Activated CD8-positive, alpha-beta memory T cell treated with anti-CD3 and anti-CD28 coated beads, Interleukin-2, amount 10 ng/mL, durations not matched to agents 7 days and 5 days (primary cell): ENCODE results near the gene TIPARP. TPM values are rescaled to one million over a fixed set of nuclear protein-coding genes. Genes with fewer than 3 reads are reported as not detected.
"Not testable (repeated sequence)": the region's sequence is repeated elsewhere in the genome, so short reads cannot be mapped to it uniquely, and the experiment has no call there.

Experiments
- ATAC-seq: fragments of 150-1000 bp; cut with Tn5 transposase; one replicate; pipeline ENCODE4 v1.10.0; 2021; ENCODE audit warnings: moderate library complexity
- CTCF ChIA-PET: fragments of 350-600 bp; sonication (Branson Sonifier 250); formaldehyde crosslinking; loops from one replicate; lab custom pipeline; 2021; ENCODE audit warnings: antibody characterized with exemption; lab: Charles Lee
- DNase-seq: peaks from one replicate; pipeline ENCODE4 v3.0.0-alpha.2; 2020
- H3K27ac Mint-ChIP-seq: one replicate; pipeline ENCODE4 v1.8.0; 2021; ENCODE audit warnings: mild to moderate bottlenecking, mixed read lengths
- H3K27me3 Mint-ChIP-seq: one replicate; pipeline ENCODE4 v1.8.0; 2021; ENCODE audit warnings: mixed read lengths
- H3K36me3 Mint-ChIP-seq: one replicate; pipeline ENCODE4 v1.8.0; 2021; ENCODE audit warnings: mild to moderate bottlenecking, mixed read lengths
- H3K4me1 Mint-ChIP-seq: one replicate; pipeline ENCODE4 v1.8.0; 2021; ENCODE audit warnings: mixed read lengths
- H3K4me3 Mint-ChIP-seq: one replicate; pipeline ENCODE4 v1.8.0; 2021; ENCODE audit warnings: mild to moderate bottlenecking, moderate library complexity, mixed read lengths
- H3K9me3 Mint-ChIP-seq: one replicate; pipeline ENCODE4 v1.8.0; 2022; ENCODE audit warnings: low read depth, mixed read lengths
- total RNA-seq, 2 experiments: library from RNA; stranded (reverse); gene quantifications; one replicate each; pipeline ENCODE4 v1.2.3, GENCODE V29; 2021

TIPARP gene
- total RNA-seq, 2 experiments from 2014 or later, result 31.6 to 42.8 TPM

- H3K27me3 Mint-ChIP-seq, result no peaks in the 10 kb centered on the region
- H3K27ac Mint-ChIP-seq, result no peak overlapping the region
- H3K4me3 Mint-ChIP-seq, result no peak overlapping the region
- CTCF ChIA-PET, result no interaction called here
- H3K9me3 Mint-ChIP-seq, result no peaks in the 10 kb centered on the region
- no peak for ATAC-seq
- DNase-seq, result no peak
- H3K36me3 Mint-ChIP-seq, result no peaks in the 10 kb centered on the region
- peaks cover 26% of the 10 kb centered on the region for H3K4me1 Mint-ChIP-seq
Measured at GRCh38 chr3:156639414-156640023, 34.9 kb upstream of the TIPARP start.

GRCh38 chr3:156641618-156641975 is 32.8 kb upstream of the TIPARP start:
- Mint-ChIP-seq H3K9me3 (peaks cover under 1% of the 10 kb centered on the region), H3K4me3 (no peak overlapping the region), H3K36me3 (peaks cover 3% of the 10 kb centered on the region), H3K27me3 (no peaks in the 10 kb centered on the region), H3K27ac (no peak overlapping the region), H3K4me1 (peaks cover 28% of the 10 kb centered on the region)
- ATAC-seq (no peak), DNase-seq (no peak)
- CTCF ChIA-PET, result no interaction called here

GRCh38 chr3:156642750-156643728 is 31.4 kb upstream of the TIPARP start:
- Mint-ChIP-seq H3K36me3 (peaks cover 11% of the 10 kb centered on the region), H3K9me3 (peaks cover 3% of the 10 kb centered on the region), H3K27ac (peak overlapping the region; percentile 83), H3K4me1 (peaks cover 31% of the 10 kb centered on the region), H3K4me3 (peak overlapping the region; percentile 48), H3K27me3 (no peaks in the 10 kb centered on the region)
- DNase-seq (no peak), ATAC-seq (no peak)
- CTCF ChIA-PET, result interaction anchor here (1.1 to 1.4 kb wide), 7 partner anchors 13 to 89 kb away, joined by 3 to 11 read pairs (median 5); partner anchors contain the start of gene SSR3

GRCh38 chr3:156643729-156644389 is 30.5 kb upstream of the TIPARP start:
- Mint-ChIP-seq H3K36me3 (peaks cover 13% of the 10 kb centered on the region), H3K4me1 (peaks cover 32% of the 10 kb centered on the region), H3K9me3 (peaks cover 3% of the 10 kb centered on the region), H3K4me3 (peak overlapping the region; percentile 48), H3K27ac (peak overlapping the region; percentile 83), H3K27me3 (no peaks in the 10 kb centered on the region)
- ATAC-seq (peak; percentile 89), DNase-seq (peak; percentile 78)
- CTCF ChIA-PET, result interaction anchor here (1.1 to 1.4 kb wide), 7 partner anchors 14 to 89 kb away, joined by 3 to 11 read pairs (median 5); partner anchors contain the start of gene SSR3

- H3K36me3 Mint-ChIP-seq, result peaks cover 13% of the 10 kb centered on the region
- no peak overlapping the region for H3K4me3 Mint-ChIP-seq
- DNase-seq (no peak), ATAC-seq (no peak)
- H3K27me3 Mint-ChIP-seq, result no peaks in the 10 kb centered on the region
- H3K27ac Mint-ChIP-seq, result no peak overlapping the region
- peaks cover 3% of the 10 kb centered on the region for H3K9me3 Mint-ChIP-seq
- CTCF ChIA-PET, result interaction anchor here (0.8 to 1.0 kb wide), 3 partner anchors 10 to 29 kb away, joined by 3 to 5 read pairs (median 3); no protein-coding TSS in a partner anchor
- peaks cover 32% of the 10 kb centered on the region for H3K4me1 Mint-ChIP-seq
Measured at GRCh38 chr3:156644958-156645357, 29.4 kb upstream of the TIPARP start.

GRCh38 chr3:156646958-156647357 is 27.4 kb upstream of the TIPARP start:
- Mint-ChIP-seq H3K9me3 (peaks cover 3% of the 10 kb centered on the region), H3K27ac (no peak overlapping the region), H3K36me3 (peaks cover 13% of the 10 kb centered on the region), H3K4me1 (peaks cover 26% of the 10 kb centered on the region), H3K27me3 (peaks cover 2% of the 10 kb centered on the region), H3K4me3 (no peak overlapping the region)
- DNase-seq (no peak), ATAC-seq (no peak)
- CTCF ChIA-PET, result interaction anchor here (1.3 to 1.7 kb wide), 4 partner anchors 9 to 435 kb away, joined by 3 to 4 read pairs (median 4); partner anchors contain the start of gene TIPARP

GRCh38 chr3:156648086-156648485 is 26.3 kb upstream of the TIPARP start:
- H3K27me3 Mint-ChIP-seq, result peaks cover 2% of the 10 kb centered on the region
- peaks cover 20% of the 10 kb centered on the region for H3K4me1 Mint-ChIP-seq
- DNase-seq (no peak), ATAC-seq (no peak)
- H3K4me3 Mint-ChIP-seq, result no peak overlapping the region
- H3K27ac Mint-ChIP-seq, result no peak overlapping the region
- H3K9me3 Mint-ChIP-seq, result peaks cover 3% of the 10 kb centered on the region
- peaks cover 14% of the 10 kb centered on the region for H3K36me3 Mint-ChIP-seq
- CTCF ChIA-PET, result interaction anchor here (1.3 to 1.7 kb wide), 3 partner anchors 8 to 434 kb away, joined by 3 to 4 read pairs (median 4); no protein-coding TSS in a partner anchor

- CTCF ChIA-PET, result no interaction called here
- Mint-ChIP-seq H3K27ac (no peak overlapping the region), H3K4me1 (peaks cover 6% of the 10 kb centered on the region), H3K36me3 (peaks cover 16% of the 10 kb centered on the region), H3K4me3 (no peak overlapping the region), H3K9me3 (peaks cover 3% of the 10 kb centered on the region), H3K27me3 (peaks cover 2% of the 10 kb centered on the region)
- no peak for ATAC-seq
- DNase-seq, result no peak
Measured at GRCh38 chr3:156649681-156650080, 24.7 kb upstream of the TIPARP start.

- H3K4me1 Mint-ChIP-seq, CTCF ChIA-PET, H3K27ac Mint-ChIP-seq, H3K27me3 Mint-ChIP-seq, H3K4me3 Mint-ChIP-seq, ATAC-seq, H3K36me3 Mint-ChIP-seq, DNase-seq, H3K9me3 Mint-ChIP-seq: not testable (repeated sequence)
Measured at GRCh38 chr3:156652661-156653060, 21.7 kb upstream of the TIPARP start.

GRCh38 chr3:156654834-156655233 is 19.6 kb upstream of the TIPARP start:
- Mint-ChIP-seq H3K27me3 (peaks cover 2% of the 10 kb centered on the region), H3K27ac (no peak overlapping the region), H3K36me3 (peaks cover 7% of the 10 kb centered on the region), H3K4me3 (no peak overlapping the region), H3K4me1 (no peaks in the 10 kb centered on the region), H3K9me3 (no peaks in the 10 kb centered on the region)
- ATAC-seq (no peak), DNase-seq (no peak)
- CTCF ChIA-PET, result interaction anchor here (1.0 to 1.5 kb wide), 2 partner anchors 10 to 55 kb away, joined by 3 read pairs; no protein-coding TSS in a partner anchor

- no peak for DNase-seq
- Mint-ChIP-seq H3K27me3 (no peaks in the 10 kb centered on the region), H3K9me3 (no peaks in the 10 kb centered on the region), H3K4me1 (peaks cover under 1% of the 10 kb centered on the region), H3K4me3 (no peak overlapping the region), H3K27ac (no peak overlapping the region), H3K36me3 (peaks cover 7% of the 10 kb centered on the region)
- ATAC-seq, result no peak
- CTCF ChIA-PET, result interaction anchor here (1.5 to 1.9 kb wide), 2 partner anchors 8 to 11 kb away, joined by 3 to 4 read pairs; no protein-coding TSS in a partner anchor
Measured at GRCh38 chr3:156655819-156656550, 18.4 kb upstream of the TIPARP start.

- no peak for DNase-seq
- Mint-ChIP-seq H3K27ac (no peak overlapping the region), H3K4me1 (peaks cover 9% of the 10 kb centered on the region), H3K27me3 (no peaks in the 10 kb centered on the region), H3K4me3 (no peak overlapping the region), H3K9me3 (no peaks in the 10 kb centered on the region), H3K36me3 (peaks cover 7% of the 10 kb centered on the region)
- CTCF ChIA-PET, result no interaction called here
- ATAC-seq, result no peak
Measured at GRCh38 chr3:156657440-156657839, 16.9 kb upstream of the TIPARP start.
